ENCODE data around the gene STAT1. TPM values are rescaled to one million over a fixed set of nuclear protein-coding genes. Genes with fewer than 3 reads are reported as not detected.

STAT1 gene
- total RNA-seq, 1 donor from 2014 or later = 12.4 TPM

- TF ChIP-seq, protein P1, sequence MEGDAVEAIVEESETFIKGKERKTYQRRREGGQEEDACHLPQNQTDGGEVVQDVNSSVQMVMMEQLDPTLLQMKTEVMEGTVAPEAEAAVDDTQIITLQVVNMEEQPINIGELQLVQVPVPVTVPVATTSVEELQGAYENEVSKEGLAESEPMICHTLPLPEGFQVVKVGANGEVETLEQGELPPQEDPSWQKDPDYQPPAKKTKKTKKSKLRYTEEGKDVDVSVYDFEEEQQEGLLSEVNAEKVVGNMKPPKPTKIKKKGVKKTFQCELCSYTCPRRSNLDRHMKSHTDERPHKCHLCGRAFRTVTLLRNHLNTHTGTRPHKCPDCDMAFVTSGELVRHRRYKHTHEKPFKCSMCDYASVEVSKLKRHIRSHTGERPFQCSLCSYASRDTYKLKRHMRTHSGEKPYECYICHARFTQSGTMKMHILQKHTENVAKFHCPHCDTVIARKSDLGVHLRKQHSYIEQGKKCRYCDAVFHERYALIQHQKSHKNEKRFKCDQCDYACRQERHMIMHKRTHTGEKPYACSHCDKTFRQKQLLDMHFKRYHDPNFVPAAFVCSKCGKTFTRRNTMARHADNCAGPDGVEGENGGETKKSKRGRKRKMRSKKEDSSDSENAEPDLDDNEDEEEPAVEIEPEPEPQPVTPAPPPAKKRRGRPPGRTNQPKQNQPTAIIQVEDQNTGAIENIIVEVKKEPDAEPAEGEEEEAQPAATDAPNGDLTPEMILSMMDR (IDR thresholded peaks at IDR 0.05; ENCODE audit: partially characterized antibody, unreplicated experiment) = no peak
- Mint-ChIP-seq H3K9me3 (ENCODE audit: unreplicated experiment) (no peaks in the 10 kb centered on the region), H3K27ac (ENCODE audit: unreplicated experiment) (no peak overlapping the region), H3K4me1 (ENCODE audit: low read depth, unreplicated experiment) (no peaks in the 10 kb centered on the region), H3K4me3 (ENCODE audit: unreplicated experiment) (no peak overlapping the region), H3K27me3 (ENCODE audit: unreplicated experiment) (no peaks in the 10 kb centered on the region), H3K36me3 (ENCODE audit: unreplicated experiment) (no peaks in the 10 kb centered on the region)
- DNase-seq = no peak
These were observed 12.4 kb upstream of the STAT1 start for GRCh38 chr2:191026377-191026776.

GRCh38 chr2:191025135-191025534 is 11.2 kb upstream of the STAT1 start:
- Mint-ChIP-seq H3K9me3 (ENCODE audit: unreplicated experiment) (no peaks in the 10 kb centered on the region), H3K4me3 (ENCODE audit: unreplicated experiment) (no peak overlapping the region), H3K36me3 (ENCODE audit: unreplicated experiment) (no peaks in the 10 kb centered on the region), H3K27me3 (ENCODE audit: unreplicated experiment) (no peaks in the 10 kb centered on the region), H3K27ac (ENCODE audit: unreplicated experiment) (no peak overlapping the region), H3K4me1 (ENCODE audit: low read depth, unreplicated experiment) (no peaks in the 10 kb centered on the region)
- DNase-seq = no peak
- TF ChIP-seq, protein P1 (IDR thresholded peaks at IDR 0.05; ENCODE audit: partially characterized antibody, unreplicated experiment) = no peak

GRCh38 chr2:191023235-191023679 is 9.3 kb upstream of the STAT1 start:
- TF ChIP-seq, protein P1 (IDR thresholded peaks at IDR 0.05; ENCODE audit: partially characterized antibody, unreplicated experiment) = no peak
- no peaks in the 10 kb centered on the region for H3K9me3 Mint-ChIP-seq (ENCODE audit: unreplicated experiment)
- H3K4me1 Mint-ChIP-seq (ENCODE audit: low read depth, unreplicated experiment) = no peaks in the 10 kb centered on the region
- no peak overlapping the region for H3K4me3 Mint-ChIP-seq (ENCODE audit: unreplicated experiment)
- no peak overlapping the region for H3K27ac Mint-ChIP-seq (ENCODE audit: unreplicated experiment)
- no peaks in the 10 kb centered on the region for H3K27me3 Mint-ChIP-seq (ENCODE audit: unreplicated experiment)
- no peak for DNase-seq
- no peaks in the 10 kb centered on the region for H3K36me3 Mint-ChIP-seq (ENCODE audit: unreplicated experiment)

- no peak for DNase-seq
- no peaks in the 10 kb centered on the region for H3K36me3 Mint-ChIP-seq (ENCODE audit: unreplicated experiment)
- no peak overlapping the region for H3K27ac Mint-ChIP-seq (ENCODE audit: unreplicated experiment)
- no peaks in the 10 kb centered on the region for H3K4me1 Mint-ChIP-seq (ENCODE audit: low read depth, unreplicated experiment)
- no peak overlapping the region for H3K4me3 Mint-ChIP-seq (ENCODE audit: unreplicated experiment)
- TF ChIP-seq, protein P1 (IDR thresholded peaks at IDR 0.05; ENCODE audit: partially characterized antibody, unreplicated experiment) = no peak
- H3K27me3 Mint-ChIP-seq (ENCODE audit: unreplicated experiment) = peaks cover under 1% of the 10 kb centered on the region
- H3K9me3 Mint-ChIP-seq (ENCODE audit: unreplicated experiment) = no peaks in the 10 kb centered on the region
These were observed 6.9 kb upstream of the STAT1 start for GRCh38 chr2:191020742-191021381.

DNA sequence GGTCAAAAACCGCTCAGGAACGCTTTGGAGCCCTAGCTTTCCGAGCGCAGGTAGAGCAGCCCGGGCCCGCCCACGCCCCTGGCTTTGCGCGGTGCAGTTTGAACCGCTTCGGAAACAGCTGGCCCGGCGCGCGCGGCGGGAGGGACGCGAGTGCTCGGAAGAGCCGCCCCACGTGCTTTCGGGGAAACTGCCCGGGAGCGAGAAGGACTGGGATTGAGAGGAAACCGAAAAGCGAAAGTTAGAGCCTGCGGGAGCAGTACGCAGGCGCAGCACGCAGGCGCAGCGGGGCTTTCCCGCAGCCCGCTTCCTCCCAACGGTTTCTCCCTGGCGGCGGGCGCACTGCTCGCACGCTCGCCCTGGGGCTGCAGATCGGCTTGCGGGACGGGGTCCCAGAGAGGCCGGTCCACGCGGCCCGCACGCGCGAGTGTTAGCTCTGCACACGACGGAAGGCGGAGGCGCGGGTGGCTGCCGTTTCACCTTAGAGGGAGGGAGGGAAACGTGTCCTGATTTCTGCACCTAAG is 6.3 kb upstream of the STAT1 start:
- no peak overlapping the region for H3K27ac Mint-ChIP-seq (ENCODE audit: unreplicated experiment)
- H3K9me3 Mint-ChIP-seq (ENCODE audit: unreplicated experiment) = no peaks in the 10 kb centered on the region
- H3K36me3 Mint-ChIP-seq (ENCODE audit: unreplicated experiment) = no peaks in the 10 kb centered on the region
- peaks cover 2% of the 10 kb centered on the region for H3K27me3 Mint-ChIP-seq (ENCODE audit: unreplicated experiment)
- H3K4me1 Mint-ChIP-seq (ENCODE audit: low read depth, unreplicated experiment) = no peaks in the 10 kb centered on the region
- H3K4me3 Mint-ChIP-seq (ENCODE audit: unreplicated experiment) = no peak overlapping the region
- TF ChIP-seq, protein P1 (IDR thresholded peaks at IDR 0.05; ENCODE audit: partially characterized antibody, unreplicated experiment) = no peak
- peak; percentile 94 for DNase-seq
